Measurements from ENCODE around the gene SEL1L3. TPM values are rescaled to one million over a fixed set of nuclear protein-coding genes. Genes with fewer than 3 reads are reported as not detected.
"Not testable (repeated sequence)": the region's sequence is repeated elsewhere in the genome, so short reads cannot be mapped to it uniquely, and the experiment has no call there.

The SEL1L3 gene
- total RNA-seq, 1 donor from 2014 or later, result 3.3 TPM

DNA sequence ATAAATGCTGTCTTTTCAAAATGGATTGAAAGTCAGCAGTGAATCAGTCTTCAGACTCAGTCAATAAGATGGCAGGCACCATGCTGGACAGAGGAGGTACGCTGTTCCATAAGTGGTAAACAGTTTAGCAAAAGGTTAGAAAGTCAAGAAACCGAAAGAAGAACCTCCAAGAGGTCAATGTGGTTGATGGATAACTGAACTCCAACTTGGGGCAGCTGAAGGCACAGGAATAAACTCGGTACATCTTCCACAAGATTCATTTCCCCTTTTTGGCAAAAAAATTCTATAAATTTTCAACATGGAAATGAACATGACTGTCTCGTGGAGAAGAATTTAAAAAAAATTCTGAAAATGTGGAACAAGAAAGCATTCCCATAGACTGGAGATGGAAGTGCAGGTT lies 18.4 kb upstream of the SEL1L3 start:
- DNase-seq (ENCODE audit: low spot score), result no peak
- intact Hi-C loops (cut with DNase I), result no loop called here

DNA sequence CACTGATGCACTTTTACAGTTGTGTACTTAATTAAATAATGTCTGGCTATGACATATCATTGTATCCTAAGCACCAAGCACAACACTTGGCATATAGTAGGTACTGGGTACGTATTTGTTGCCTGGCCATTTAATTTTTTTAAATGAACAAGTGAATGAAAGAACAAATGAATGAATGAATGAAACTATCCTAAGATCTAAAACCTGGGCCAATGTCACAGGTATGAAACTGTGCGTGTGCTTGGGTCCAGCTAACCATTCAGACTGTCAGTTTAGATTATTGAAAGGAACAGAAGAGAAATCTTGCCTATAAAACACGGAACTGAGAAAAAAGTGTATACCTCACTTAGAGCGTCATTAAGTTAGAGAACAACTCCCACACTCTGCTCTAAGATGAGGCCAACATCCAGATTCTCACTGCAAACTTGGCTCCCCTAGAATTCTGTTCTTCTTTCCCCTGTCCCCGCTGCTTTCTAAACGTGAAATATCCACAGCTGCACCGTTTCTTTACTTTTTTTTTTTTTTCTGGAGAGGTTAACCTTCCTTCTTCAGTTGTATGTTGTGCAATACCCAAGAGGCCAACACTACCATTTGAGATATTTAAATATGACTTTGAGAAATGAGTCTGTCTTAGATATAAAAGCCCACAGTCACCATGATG lies 17.3 kb upstream of the SEL1L3 start:
- intact Hi-C loops (cut with DNase I), result no loop called here
- no peak for DNase-seq (ENCODE audit: low spot score)

DNA sequence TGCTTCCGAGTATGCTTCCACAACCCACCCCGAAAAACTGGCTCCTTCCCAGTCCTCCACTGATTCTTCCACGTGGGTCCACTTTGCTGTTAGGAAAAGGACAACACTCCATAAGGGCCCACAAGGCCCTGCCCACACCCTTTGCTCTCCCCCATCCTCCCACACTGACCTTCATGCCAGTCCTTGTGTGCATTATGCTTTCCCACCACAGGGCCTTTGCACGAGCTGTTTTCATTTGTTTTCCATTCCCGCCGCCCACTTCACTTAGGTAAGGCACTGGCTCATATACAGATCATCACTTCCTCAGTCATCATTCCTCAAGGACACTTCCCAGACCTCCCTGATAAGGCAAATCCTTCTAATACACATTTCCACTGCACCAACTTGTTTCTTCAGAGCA lies 16.8 kb upstream of the SEL1L3 start:
- intact Hi-C loops (cut with DNase I), result no loop called here
- no peak for DNase-seq (ENCODE audit: low spot score)

DNA sequence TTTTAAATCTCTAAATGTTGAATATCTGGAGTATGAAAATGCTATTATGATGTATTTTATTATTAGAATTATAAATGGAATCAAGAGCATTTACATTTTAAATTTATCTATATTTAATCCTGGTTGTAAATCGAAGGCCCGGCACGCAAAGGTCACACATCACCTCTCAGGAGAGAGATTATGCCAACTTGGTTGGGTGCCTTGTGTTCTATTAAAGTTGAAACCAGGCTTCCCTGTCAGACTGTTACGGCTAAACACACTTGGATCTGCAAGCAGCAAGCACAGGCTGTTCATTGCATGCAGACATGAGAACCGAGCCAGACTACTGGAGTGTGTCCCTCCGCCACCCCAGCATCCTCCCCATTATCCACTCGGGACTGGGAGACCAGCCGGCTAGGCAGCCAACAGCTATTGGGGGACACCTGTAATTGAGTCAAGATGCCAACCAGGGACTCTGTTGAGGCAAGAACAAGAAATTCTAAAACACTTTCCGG lies 16.4 kb upstream of the SEL1L3 start:
- no peak for DNase-seq (ENCODE audit: low spot score)
- intact Hi-C loops (cut with DNase I), result no loop called here

DNA sequence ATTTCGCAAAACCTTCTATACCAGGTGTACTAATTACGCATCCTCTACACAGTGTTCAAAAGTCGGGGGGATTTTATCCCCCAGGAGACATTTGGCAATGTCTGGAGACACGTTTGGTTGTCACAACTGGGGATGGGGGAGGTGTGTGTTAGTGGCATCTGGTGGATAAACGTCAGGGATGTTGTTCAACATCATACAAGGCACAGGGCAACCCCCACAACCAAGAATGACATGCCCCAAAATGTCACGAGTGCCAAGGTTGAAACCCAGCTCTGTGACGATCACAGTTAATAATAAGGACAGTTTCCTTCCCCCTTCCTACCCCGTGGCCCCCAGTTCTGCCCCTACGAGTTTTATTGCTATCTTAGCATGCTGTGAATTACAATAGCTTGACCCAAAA lies 15.9 kb upstream of the SEL1L3 start:
- intact Hi-C loops (cut with DNase I), result no loop called here
- no peak for DNase-seq (ENCODE audit: low spot score)

DNA sequence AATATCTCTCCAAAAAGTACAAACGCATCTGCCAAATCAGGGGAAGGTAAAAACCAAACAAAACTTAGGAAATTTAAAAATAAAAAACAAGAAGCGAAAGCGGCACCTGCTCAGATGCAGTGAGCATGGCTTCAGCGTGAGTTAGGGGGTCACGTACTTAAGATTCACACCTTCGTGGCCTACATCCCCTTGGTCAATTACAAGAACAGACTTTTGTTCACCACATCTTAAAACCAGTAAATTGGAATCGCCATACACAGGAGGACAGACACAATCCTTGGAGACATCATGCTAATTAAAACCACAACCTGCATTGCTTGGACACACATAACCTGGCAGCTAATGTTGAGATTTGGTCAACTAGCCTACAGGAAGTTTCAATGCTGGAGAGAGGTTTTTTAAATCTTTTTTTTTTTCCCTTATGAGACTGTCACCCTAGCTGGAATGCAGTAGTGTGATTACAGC lies 12.5 kb upstream of the SEL1L3 start:
- intact Hi-C loops (cut with DNase I), result no loop called here
- no peak for DNase-seq (ENCODE audit: low spot score)

DNA sequence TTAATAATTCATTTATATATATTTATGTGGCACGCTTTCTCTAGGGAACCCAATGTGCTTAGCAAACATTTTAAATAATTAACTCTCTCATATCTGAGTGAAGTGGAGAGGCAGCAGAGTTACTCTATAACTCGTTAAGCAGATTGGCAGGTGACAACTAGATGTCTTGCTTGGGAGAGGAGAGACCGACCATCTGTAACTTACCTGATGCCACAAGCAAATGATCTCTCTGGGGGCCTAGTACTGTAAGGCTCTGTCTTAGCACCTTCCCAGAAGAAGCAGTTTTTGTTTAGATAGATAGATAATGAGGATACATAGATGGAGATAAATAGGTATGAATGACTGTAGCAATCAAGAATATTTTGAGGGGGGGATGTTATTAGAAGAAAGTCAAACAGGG lies 11.9 kb upstream of the SEL1L3 start:
- DNase-seq (ENCODE audit: low spot score), result no peak
- intact Hi-C loops (cut with DNase I), result no loop called here

DNA sequence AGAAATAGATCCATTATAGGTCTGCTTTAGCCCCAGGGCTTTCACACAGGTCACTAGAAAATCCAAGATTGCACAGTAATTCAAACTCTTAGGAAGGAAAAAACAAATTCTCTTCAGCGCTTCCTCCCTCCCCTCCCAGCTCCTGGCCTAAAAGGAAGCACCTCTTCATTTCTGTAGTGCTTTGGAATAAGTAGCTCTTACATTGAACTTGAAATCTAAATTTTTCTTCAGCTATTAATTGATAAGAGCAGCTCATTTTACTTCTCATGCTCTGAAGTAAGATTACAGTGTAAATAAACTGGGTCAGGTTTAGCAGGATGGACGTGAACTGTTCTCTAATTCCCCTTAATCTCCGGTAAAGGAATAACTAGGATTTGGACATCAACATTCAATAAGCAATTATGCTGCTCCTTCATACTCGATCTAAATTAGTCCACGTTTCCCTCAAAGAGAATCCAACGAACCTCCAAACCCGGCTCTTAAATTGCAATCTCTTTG lies 10.9 kb upstream of the SEL1L3 start:
- intact Hi-C loops (cut with DNase I), result no loop called here
- no peak for DNase-seq (ENCODE audit: low spot score)

DNA sequence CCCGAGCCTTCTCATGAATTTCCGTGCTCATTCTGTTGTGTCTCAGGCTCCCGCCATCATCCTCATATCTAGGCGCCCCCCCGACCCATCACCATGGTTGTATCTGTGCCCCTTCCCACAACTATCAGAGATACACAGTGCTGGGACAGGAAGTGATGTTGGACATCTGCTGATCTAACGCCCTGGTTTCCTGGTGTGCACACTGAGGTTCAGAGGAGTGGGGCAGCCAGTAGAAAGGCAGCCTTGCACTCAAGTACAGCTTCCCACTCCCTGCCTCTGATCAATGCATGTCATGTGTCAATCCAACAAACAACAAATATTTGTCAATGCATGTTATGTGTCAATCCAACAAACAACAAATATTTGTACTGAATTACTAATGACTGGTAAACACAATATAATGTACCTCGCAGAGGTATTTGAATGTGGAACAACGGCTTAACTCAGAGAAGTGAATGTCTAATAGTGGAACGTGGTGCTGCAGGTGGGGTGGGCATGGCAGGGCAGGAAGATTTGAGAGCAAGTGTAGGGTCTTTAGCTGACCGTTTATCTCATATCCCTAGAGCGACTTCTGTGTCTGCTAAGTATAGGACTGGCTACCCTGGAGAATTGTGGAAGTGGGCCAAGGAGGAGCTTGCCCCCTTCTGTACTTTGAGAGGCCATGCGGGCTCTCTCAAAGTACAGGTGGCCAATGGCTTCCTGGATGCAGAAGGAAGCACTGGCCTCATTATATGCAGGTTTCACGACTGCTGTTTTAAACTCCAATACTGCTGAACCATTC lies 10.3 kb upstream of the SEL1L3 start:
- intact Hi-C loops (cut with DNase I), result no loop called here
- no peak for DNase-seq (ENCODE audit: low spot score)

DNA sequence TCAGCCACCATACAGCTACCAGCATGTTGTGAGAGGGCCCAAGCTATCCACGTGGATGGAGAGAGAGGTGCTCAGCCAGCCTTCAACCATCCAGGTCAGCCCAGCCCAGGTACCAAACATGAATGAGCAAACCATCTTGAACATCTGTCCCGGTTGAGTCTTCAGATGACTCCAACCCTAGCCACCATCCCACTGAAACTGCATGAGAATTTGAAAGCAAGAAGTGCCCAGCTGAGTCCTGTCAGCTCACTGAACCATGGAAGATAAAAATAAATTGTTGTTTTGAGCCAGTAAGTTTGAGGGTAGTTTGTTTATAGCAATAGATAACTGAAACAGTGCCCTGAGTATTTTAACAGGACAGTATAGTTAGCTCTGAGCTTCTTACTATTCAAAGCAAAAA lies 7.3 kb upstream of the SEL1L3 start:
- intact Hi-C loops (cut with DNase I), result no loop called here
- no peak for DNase-seq (ENCODE audit: low spot score)

DNA sequence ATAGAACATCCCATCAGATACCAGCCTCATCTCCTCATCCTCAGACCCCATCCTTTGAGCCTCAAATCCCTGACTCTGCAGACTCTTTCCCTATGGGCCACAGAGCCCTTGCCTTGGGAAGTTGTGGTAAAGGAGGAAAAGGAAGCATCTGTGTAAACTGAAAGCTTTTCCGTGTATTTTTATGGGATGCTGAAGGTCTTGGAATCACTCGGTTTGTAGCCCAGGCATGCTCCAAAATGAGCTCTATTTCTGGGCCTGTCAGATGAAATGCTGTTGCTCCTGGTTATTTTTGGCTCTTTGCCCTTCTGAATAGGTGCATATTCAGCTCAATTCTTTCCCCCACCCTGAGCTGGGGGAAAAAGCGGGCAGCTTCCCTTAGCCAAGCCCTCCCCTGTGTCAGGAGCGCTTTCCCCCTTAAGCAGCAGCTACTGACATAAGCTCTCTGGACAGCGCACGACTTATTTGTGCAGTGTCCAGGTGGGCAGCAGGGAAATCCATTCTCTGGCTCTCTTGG lies 5.0 kb upstream of the SEL1L3 start:
- intact Hi-C loops (cut with DNase I), result no loop called here
- DNase-seq (ENCODE audit: low spot score), result no peak

DNA sequence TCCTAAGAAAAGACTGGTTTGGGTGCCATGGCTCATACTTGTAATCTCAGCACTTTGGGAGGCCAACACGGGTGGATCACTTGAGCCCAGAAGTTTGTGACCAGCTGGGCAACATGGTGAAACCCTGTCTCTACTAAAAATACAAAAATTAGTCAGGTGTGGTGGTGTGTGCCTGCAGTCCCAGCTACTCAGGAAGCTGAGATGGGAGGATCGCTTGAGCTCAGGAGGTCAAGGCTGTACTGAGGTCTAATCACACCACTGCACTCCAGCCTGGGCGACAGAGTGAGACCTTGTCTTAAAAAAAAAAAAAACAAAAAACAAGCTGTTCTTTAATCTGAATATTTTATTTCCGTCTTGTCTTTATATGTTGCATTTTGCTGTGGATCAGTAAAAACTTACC lies 3.6 kb upstream of the SEL1L3 start:
- DNase-seq (ENCODE audit: low spot score); intact Hi-C loops (cut with DNase I): not testable (repeated sequence)

DNA sequence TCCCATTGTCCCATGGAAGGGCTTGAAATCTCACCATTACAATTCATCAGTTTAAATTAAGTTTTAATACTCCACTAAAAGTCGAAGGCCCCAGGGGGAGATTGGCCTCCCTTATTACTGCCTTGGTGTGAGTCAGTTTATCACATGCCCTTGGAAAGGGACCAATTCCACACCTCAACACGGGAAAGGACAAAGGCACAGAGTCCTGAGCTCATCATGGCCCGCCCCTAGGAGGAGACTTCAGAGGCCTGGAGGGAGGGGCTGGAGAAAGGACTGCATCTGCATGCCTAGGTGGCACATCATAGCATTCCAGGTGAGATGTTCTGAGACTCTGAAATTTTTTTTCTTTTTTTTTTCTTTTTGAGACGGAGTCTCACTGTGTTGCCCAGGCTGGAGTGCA lies 2.8 kb upstream of the SEL1L3 start:
- intact Hi-C loops (cut with DNase I), result no loop called here
- DNase-seq (ENCODE audit: low spot score), result no peak

DNA sequence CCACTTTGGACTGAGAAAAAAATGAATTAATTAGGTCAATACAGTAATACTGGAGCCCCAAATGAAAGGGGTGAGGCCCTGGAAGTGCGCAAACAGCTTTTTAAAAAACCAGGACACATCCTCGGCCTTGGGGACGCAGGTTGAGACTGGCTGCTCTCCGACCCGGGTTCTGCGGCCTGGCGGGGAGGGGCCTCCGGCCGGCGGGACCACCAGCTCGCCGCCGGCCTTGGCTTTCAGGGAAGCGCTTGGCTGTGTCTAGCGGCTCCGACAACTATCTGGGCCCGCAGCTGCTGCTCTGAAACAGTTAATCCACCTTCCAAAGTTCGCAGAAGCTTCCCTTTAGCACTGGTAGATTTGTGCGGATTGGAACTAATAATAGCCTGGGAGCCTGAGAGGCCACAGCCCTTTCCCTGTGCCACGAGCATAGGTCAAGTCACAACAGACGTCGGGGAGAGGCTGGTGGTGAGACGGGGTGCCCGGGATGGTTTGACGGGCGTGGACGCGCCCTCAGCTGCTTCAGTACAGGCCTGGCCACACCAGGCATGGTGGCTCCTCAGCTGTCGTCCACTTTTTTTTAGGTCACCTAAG lies 1.1 kb upstream of the SEL1L3 start:
- intact Hi-C loops (cut with DNase I), result no loop called here
- DNase-seq (ENCODE audit: low spot score), result no peak

DNA sequence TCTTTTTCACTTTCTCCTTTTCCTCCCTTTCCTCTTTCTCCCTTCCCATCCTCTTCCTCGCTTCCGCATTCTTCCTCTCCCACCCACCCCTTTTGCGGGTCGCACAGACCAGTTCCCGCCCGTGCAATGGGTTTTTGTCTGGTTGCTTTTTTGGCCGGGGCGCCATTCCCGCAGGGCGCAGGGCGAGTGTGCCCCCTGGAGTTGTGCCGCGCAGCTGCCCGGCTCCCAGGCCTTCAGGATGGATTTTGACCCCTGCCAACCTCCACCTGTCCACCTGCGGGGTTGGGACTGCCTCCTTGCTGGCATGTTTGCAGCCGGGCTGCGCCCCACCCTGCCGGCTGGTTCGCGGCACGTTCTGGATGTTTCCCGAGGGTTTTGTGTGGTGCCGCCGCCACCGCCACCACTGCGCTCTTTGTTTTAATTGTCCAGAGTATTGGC lies 578 bp upstream of the SEL1L3 start:
- no peak for DNase-seq (ENCODE audit: low spot score)
- intact Hi-C loops (cut with DNase I), result no loop called here

DNA sequence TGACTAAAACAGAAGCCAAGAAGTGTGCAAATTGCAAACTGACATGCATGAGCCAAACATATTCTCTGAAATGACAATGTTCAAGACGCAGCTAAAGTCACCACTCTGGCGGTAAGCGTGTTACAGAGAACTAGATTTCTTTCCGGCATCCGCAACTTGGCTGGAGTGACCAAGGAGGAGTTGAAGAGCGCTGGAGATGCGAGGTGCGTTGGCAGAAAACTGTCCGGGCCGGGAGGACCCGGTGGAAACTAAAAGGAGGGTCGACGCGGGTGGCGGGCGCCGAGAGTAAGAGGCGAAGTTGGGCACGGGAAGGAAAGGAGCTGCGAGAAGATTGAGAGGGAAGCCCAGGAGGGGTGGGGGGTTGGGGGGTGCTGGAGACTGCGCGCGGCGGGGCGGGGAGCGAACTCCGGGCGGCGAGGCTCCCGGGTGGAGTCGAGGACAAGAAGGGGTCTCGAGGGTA lies 807 bp downstream of the SEL1L3 start:
- no peak for DNase-seq (ENCODE audit: low spot score)
- intact Hi-C loops (cut with DNase I), result no loop called here

DNA sequence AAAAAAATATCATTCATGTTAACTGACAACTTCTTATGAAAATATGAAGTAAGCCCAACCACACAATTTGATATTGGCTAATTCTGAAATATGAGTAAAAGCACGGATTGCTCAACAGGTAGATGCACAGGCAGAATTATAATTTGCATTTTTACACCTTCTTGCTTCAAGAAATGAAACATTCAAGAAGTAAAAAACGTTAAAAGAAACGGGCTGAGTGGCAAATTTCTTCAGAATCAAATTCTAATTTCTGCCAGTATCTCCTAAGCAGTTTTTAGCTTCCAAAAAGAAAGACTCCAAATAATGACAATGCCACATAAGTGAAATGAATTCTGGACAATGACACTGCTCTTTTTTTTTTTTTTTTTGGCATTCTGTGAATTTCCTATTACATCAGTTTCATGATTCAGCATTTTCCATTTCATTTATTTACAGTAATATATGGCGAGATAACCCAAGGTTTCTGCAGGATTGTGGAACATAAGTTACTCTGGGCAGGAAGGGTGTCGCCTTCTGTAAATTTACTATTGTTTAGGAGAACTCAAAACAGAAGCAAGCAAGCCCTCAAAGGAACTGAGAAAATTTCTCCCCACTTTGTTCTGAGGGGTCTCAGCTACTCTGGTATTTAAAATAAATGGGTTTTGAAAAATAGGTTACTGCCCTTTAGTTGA lies 1.4 kb downstream of the SEL1L3 start:
- intact Hi-C loops (cut with DNase I), result no loop called here
- no peak for DNase-seq (ENCODE audit: low spot score)

DNA sequence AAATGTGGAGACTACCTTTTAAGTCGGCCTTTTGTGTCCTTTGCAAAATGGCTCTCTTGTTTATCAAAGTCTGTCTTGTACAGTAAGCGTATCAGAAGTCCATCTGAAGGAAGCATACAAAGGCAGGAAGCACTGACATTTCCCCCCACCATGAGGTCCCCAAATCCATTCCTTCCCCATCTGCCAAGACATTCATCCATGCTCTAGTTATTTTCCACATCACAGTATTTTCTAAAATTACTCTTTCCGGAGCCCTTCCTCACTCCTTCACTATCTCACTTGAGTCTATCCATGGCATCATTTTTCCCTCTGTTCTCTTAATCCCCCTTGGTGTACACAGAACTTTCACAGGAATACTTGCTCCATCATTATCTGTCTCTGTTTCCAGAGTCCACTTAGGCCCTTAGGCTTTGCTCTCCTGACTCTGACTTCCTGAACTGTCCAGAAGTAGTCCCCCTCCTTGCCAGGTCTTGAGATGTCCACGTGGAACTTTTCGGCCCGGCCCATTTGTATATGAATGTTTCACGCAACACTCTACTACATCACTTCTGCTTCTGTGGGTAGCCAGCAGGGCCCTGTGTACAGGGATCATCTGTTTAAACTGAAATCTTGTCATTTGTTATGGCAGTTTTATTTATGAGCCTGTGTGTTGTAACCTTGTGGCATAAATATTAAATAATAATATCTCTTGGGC lies 2.1 kb downstream of the SEL1L3 start:
- intact Hi-C loops (cut with DNase I), result no loop called here
- DNase-seq (ENCODE audit: low spot score), result no peak
